CD4-positive, alpha-beta T cell treated with Interleukin-6 at 100 ng/mL for 8 hours (primary cell): Measurements from ENCODE around the gene LTBP1.

ENCODE experiments used
- DNase-seq: peaks from one replicate; pipeline ENCODE4 v3.0.0-alpha.2; 2020; ENCODE audit warnings: mixed read lengths, low spot score

LTBP1 gene

GRCh38 chr2:33011941-33012340 lies 65.2 kb downstream of the LTBP1 start:
- DNase-seq: no peak

GRCh38 chr2:33013684-33014110 lies 66.9 kb downstream of the LTBP1 start:
- no peak for DNase-seq

GRCh38 chr2:33014268-33014667 lies 67.5 kb downstream of the LTBP1 start:
- no peak for DNase-seq

- no peak for DNase-seq
These were observed 68.8 kb downstream of the LTBP1 start for GRCh38 chr2:33015421-33016142.

GRCh38 chr2:33018271-33018670 lies 71.5 kb downstream of the LTBP1 start:
- no peak for DNase-seq

GRCh38 chr2:33019796-33020195 lies 73.0 kb downstream of the LTBP1 start:
- DNase-seq: no peak

- DNase-seq: no peak
These were observed 74.1 kb downstream of the LTBP1 start for GRCh38 chr2:33020883-33021282.

GRCh38 chr2:33021542-33022227 lies 74.9 kb downstream of the LTBP1 start:
- DNase-seq: no peak

GRCh38 chr2:33022395-33022985 lies 75.7 kb downstream of the LTBP1 start:
- no peak for DNase-seq

GRCh38 chr2:33022989-33023727 lies 76.4 kb downstream of the LTBP1 start:
- DNase-seq: no peak

- DNase-seq: no peak
These were observed 77.2 kb downstream of the LTBP1 start for GRCh38 chr2:33023728-33024500.

GRCh38 chr2:33024758-33025157 lies 78.0 kb downstream of the LTBP1 start:
- no peak for DNase-seq

- DNase-seq: no peak
These were observed 82.7 kb downstream of the LTBP1 start for GRCh38 chr2:33029459-33029858.

- no peak for DNase-seq
These were observed 83.2 kb downstream of the LTBP1 start for GRCh38 chr2:33029926-33030325.

GRCh38 chr2:33030326-33030725 lies 83.6 kb downstream of the LTBP1 start:
- DNase-seq: no peak

GRCh38 chr2:33032245-33032644 lies 85.5 kb downstream of the LTBP1 start:
- no peak for DNase-seq

- no peak for DNase-seq
These were observed 86.9 kb downstream of the LTBP1 start for GRCh38 chr2:33033606-33034081.

- DNase-seq: no peak
These were observed 88.0 kb downstream of the LTBP1 start for GRCh38 chr2:33034784-33035183.

GRCh38 chr2:33038230-33038629 lies 91.5 kb downstream of the LTBP1 start:
- DNase-seq: no peak

- DNase-seq: no peak
These were observed 92.0 kb downstream of the LTBP1 start for GRCh38 chr2:33038799-33039198.

GRCh38 chr2:33040541-33040940 lies 93.8 kb downstream of the LTBP1 start:
- DNase-seq: no peak

- DNase-seq: no peak
These were observed 95.5 kb downstream of the LTBP1 start for GRCh38 chr2:33042265-33042664.
